HepG2 (cell line): ENCODE data around the gene CHDH. TPM values are rescaled to one million over a fixed set of nuclear protein-coding genes. Genes with fewer than 3 reads are reported as not detected.
A peak's percentile ranks its signal among the peaks of the same experiment; 100 is the strongest.

Experiments
- CBX5 ChIP-seq: sonication (generic); formaldehyde crosslinking; IDR thresholded peaks from 2 replicates; pipeline ENCODE4 v1.4.0; 2020; ENCODE audit warnings: missing genetic modification reagents, borderline replicate concordance
- CHD4 ChIP-seq: fragments of 200-600 bp; sonication (generic); IDR thresholded peaks from 2 replicates; pipeline ENCODE4 v1.7.0; 2017; ENCODE audit warnings: mild to moderate bottlenecking, low read length, borderline replicate concordance
- DMTF1 ChIP-seq: sonication (generic); formaldehyde crosslinking; IDR thresholded peaks from 2 replicates; pipeline ENCODE4 v1.4.0; 2020; ENCODE audit warnings: mild to moderate bottlenecking, missing genetic modification reagents
- DR1 ChIP-seq: sonication (generic); formaldehyde crosslinking; IDR thresholded peaks from 2 replicates; pipeline ENCODE4 v1.8.0; 2021; ENCODE audit warnings: mild to moderate bottlenecking, missing genetic modification reagents, inconsistent platforms
- FOXJ3 ChIP-seq: sonication (generic); formaldehyde crosslinking; IDR thresholded peaks from 2 replicates; pipeline ENCODE4 v1.4.0; 2020; ENCODE audit warnings: missing genetic modification reagents, mild to moderate bottlenecking, borderline replicate concordance
- KAT2B ChIP-seq: fragments of 150-350 bp; IDR thresholded peaks from 2 replicates; pipeline ENCODE4 v1.6.1; 2014; ENCODE audit warnings: low read depth, low read length, borderline replicate concordance
- KDM5B ChIP-seq: sonication (generic); formaldehyde crosslinking; IDR thresholded peaks from 2 replicates; pipeline ENCODE4 v1.4.0; 2020; ENCODE audit warnings: missing genetic modification reagents, mild to moderate bottlenecking, borderline replicate concordance
- MED1 ChIP-seq: sonication (generic); formaldehyde crosslinking; IDR thresholded peaks from 2 replicates; pipeline ENCODE4 v1.4.0; 2020; ENCODE audit warnings: missing genetic modification reagents
- NR1H2 ChIP-seq: sonication (generic); formaldehyde crosslinking; IDR thresholded peaks from 2 replicates; pipeline ENCODE4 v1.8.1; 2022; ENCODE audit warnings: low read depth, missing genetic modification reagents, borderline replicate concordance
- PITX1 ChIP-seq: sonication (generic); formaldehyde crosslinking; IDR thresholded peaks from 2 replicates; pipeline ENCODE4 v1.5.1; 2020; ENCODE audit warnings: mild to moderate bottlenecking, missing genetic modification reagents
- PPARG ChIP-seq: conservative IDR thresholded peaks from 2 replicates; pipeline ENCODE4 v1.6.1; 2016; ENCODE audit warnings: missing biosample characterization, missing genetic modification reagents
- RAD21 ChIP-seq: fragments of 450-650 bp; formaldehyde crosslinking; IDR thresholded peaks from 2 replicates; pipeline ENCODE4 v1.5.0; 2020; ENCODE audit warnings: mild to moderate bottlenecking
- RBFOX2 ChIP-seq: fragments of 200-400 bp; formaldehyde crosslinking; IDR thresholded peaks from 2 replicates; pipeline ENCODE4 v1.6.1; 2017; ENCODE audit warnings: low read depth, mild to moderate bottlenecking, low read length
- SMC3 ChIP-seq: IDR thresholded peaks from 2 replicates; pipeline ENCODE4 v1.6.1; 2011; ENCODE audit warnings: low read length, improper control_type of control experiment
- ZBTB38 ChIP-seq: sonication (generic); formaldehyde crosslinking; IDR thresholded peaks from 2 replicates; pipeline ENCODE4 v1.5.1; 2020; ENCODE audit warnings: mild to moderate bottlenecking, missing genetic modification reagents
- ZBTB7A ChIP-seq: sonication (generic); formaldehyde crosslinking; IDR thresholded peaks from 2 replicates; pipeline ENCODE4 v1.8.0; 2022; ENCODE audit warnings: mild to moderate bottlenecking, missing genetic modification reagents
- ZNF10 ChIP-seq: sonication (generic); formaldehyde crosslinking; IDR thresholded peaks from 2 replicates; pipeline ENCODE4 v1.4.0; 2020; ENCODE audit warnings: mild to moderate bottlenecking, low read depth, missing genetic modification reagents, borderline replicate concordance
- ZNF121 ChIP-seq: sonication (generic); formaldehyde crosslinking; IDR thresholded peaks from 2 replicates; pipeline ENCODE4 v1.5.0; 2020; ENCODE audit warnings: mild to moderate bottlenecking, missing genetic modification reagents
- ZNF264 ChIP-seq: sonication (generic); formaldehyde crosslinking; IDR thresholded peaks from 2 replicates; pipeline ENCODE4 v1.4.0; 2020; ENCODE audit warnings: missing genetic modification reagents
- ZNF274 ChIP-seq: sonication (generic); formaldehyde crosslinking; IDR thresholded peaks from 2 replicates; pipeline ENCODE4 v1.5.1; 2020; ENCODE audit warnings: mild to moderate bottlenecking, missing genetic modification reagents
- ZNF354B ChIP-seq: sonication (generic); formaldehyde crosslinking; IDR thresholded peaks from 2 replicates; pipeline ENCODE4 v1.8.0; 2022; ENCODE audit warnings: mild to moderate bottlenecking, missing genetic modification reagents
- ZNF484 ChIP-seq: sonication (generic); formaldehyde crosslinking; IDR thresholded peaks from 2 replicates; pipeline ENCODE4 v1.5.1; 2020; ENCODE audit warnings: mild to moderate bottlenecking, low read depth, missing genetic modification reagents, borderline replicate concordance
- ZNF549 ChIP-seq: sonication (generic); formaldehyde crosslinking; IDR thresholded peaks from 2 replicates; pipeline ENCODE4 v1.5.0; 2020; ENCODE audit warnings: missing genetic modification reagents
- ZNF558 ChIP-seq: sonication (generic); formaldehyde crosslinking; IDR thresholded peaks from 2 replicates; pipeline ENCODE4 v1.9.0; 2022; ENCODE audit warnings: mild to moderate bottlenecking, missing genetic modification reagents, borderline replicate concordance
- ZNF761 ChIP-seq: sonication (generic); formaldehyde crosslinking; conservative IDR thresholded peaks from 2 replicates; pipeline ENCODE4 v1.4.0; 2020; ENCODE audit warnings: mild to moderate bottlenecking, missing genetic modification reagents
- ZNF780A ChIP-seq: sonication (generic); formaldehyde crosslinking; IDR thresholded peaks from 2 replicates; pipeline ENCODE4 v1.8.0; 2022; ENCODE audit warnings: mild to moderate bottlenecking, missing genetic modification reagents, moderate library complexity
- ZNF792 ChIP-seq: IDR thresholded peaks from 2 replicates; pipeline ENCODE4 v1.6.1; 2016
- polyA plus RNA-seq, 8 experiments: library from polyadenylated mRNA; depleted of rRNA in 3 of 8; stranded (reverse) in 7 of 8; unstranded in 1 of 8; fragments of >200 nt; fragmentation: Illumina TruSeq in 4 of 8; extraction: Trizol in 4 of 8; gene quantifications; 2 replicates each; pipeline versions ENCODE4 v1.2.1 to v1.2.3, GENCODE V29; 2011 to 2016; ENCODE audit warnings: low read depth in 4 of 8, missing spikeins in 1 of 8, mixed read lengths in 1 of 8; ENCODE audit not compliant: insufficient read depth in 1 of 8
- total RNA-seq, 5 experiments: library from RNA; depleted of rRNA; stranded (reverse); fragments of >200 nt; fragmentation: Illumina TruSeq; extraction: Trizol; gene quantifications; 2 replicates each; pipeline ENCODE4 v1.2.3, GENCODE V29; 2016; ENCODE audit warnings: low read depth in 1 of 5
- TF ChIP-seq, protein P1 (sequence below): sonication (generic); formaldehyde crosslinking; IDR thresholded peaks from 2 replicates; pipeline ENCODE4 v1.9.0; 2022; ENCODE audit warnings: low read depth, missing genetic modification reagents
- TF ChIP-seq, protein P2 (sequence below): sonication (generic); formaldehyde crosslinking; IDR thresholded peaks from 2 replicates; pipeline ENCODE4 v1.5.0; 2020; ENCODE audit warnings: missing genetic modification reagents

CHDH gene
- total and polyA plus RNA-seq, 2 of the 13 experiments (the other 11 are each of a cell fraction or from before 2014, with no cell fraction given) = 28.1 to 48.9 TPM

GRCh38 chr3:53841296-53841695, 4.9 kb downstream of the CHDH start (continued):
- TF ChIP-seq, protein P1, sequence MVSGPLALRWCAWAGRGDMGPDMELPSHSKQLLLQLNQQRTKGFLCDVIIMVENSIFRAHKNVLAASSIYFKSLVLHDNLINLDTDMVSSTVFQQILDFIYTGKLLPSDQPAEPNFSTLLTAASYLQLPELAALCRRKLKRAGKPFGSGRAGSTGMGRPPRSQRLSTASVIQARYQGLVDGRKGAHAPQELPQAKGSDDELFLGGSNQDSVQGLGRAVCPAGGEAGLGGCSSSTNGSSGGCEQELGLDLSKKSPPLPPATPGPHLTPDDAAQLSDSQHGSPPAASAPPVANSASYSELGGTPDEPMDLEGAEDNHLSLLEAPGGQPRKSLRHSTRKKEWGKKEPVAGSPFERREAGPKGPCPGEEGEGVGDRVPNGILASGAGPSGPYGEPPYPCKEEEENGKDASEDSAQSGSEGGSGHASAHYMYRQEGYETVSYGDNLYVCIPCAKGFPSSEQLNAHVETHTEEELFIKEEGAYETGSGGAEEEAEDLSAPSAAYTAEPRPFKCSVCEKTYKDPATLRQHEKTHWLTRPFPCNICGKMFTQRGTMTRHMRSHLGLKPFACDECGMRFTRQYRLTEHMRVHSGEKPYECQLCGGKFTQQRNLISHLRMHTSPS (CRISPR knock-in tag) = peak; percentile 61
- TF ChIP-seq DMTF1 (CRISPR knock-in tag) (no peak), MED1 (CRISPR knock-in tag) (0 out of 2 replicates have a peak, but pooled peaks have one; percentile 38), KAT2B (no peak), PPARG (no peak), ZNF558 (CRISPR knock-in tag) (no peak), ZNF121 (no peak), ZNF354B (no peak), DR1 (CRISPR knock-in tag) (no peak), KDM5B (CRISPR knock-in tag) (peak; percentile 23; the same call in 1 of the 2 replicates), FOXJ3 (CRISPR knock-in tag) (no peak), NR1H2 (CRISPR knock-in tag) (no peak), ZBTB7A (no peak), ZNF549 (CRISPR knock-in tag) (no peak), ZNF761 (CRISPR knock-in tag) (no peak), ZNF792 (CRISPR knock-in tag) (no peak), RAD21 (CRISPR knock-in tag) (peak; percentile 47; the same call in 1 of the 2 replicates), CHD4 (no peak), RBFOX2 (0 out of 2 replicates have a peak, but pooled peaks have one; percentile 15), ZNF274 (0 out of 2 replicates have a peak, but pooled peaks have one; percentile 23), ZNF10 (CRISPR knock-in tag) (no peak), CBX5 (peak; percentile 20; the same call in 1 of the 2 replicates), PITX1 (CRISPR knock-in tag) (no peak), ZNF484 (CRISPR knock-in tag) (no peak), SMC3 (peak; percentile 24; the same call in 1 of the 2 replicates), ZBTB38 (CRISPR knock-in tag) (peak; percentile 34; the same call in 1 of the 2 replicates), ZNF264 (CRISPR knock-in tag) (no peak), ZNF780A (CRISPR knock-in tag) (no peak)
- TF ChIP-seq, protein P2, sequence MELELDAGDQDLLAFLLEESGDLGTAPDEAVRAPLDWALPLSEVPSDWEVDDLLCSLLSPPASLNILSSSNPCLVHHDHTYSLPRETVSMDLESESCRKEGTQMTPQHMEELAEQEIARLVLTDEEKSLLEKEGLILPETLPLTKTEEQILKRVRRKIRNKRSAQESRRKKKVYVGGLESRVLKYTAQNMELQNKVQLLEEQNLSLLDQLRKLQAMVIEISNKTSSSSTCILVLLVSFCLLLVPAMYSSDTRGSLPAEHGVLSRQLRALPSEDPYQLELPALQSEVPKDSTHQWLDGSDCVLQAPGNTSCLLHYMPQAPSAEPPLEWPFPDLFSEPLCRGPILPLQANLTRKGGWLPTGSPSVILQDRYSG = no peak
